K562 (cell line): ENCODE measurements around the gene C11orf65.

ENCODE experiments used
- BDP1 ChIP-seq: IDR thresholded peaks from 3 replicates; pipeline ENCODE4 v1.6.1; 2011; ENCODE audit not compliant: insufficient read length, insufficient read depth
- CAMTA2 ChIP-seq: fragments of 250-450 bp; sonication (Bioruptor Pico); conservative IDR thresholded peaks from 2 replicates; pipeline ENCODE4 v1.5.1; 2022
- EZH2 ChIP-seq: IDR thresholded peaks from 2 replicates; pipeline ENCODE4 v1.6.1; 2012; ENCODE audit warnings: low read depth, mild to moderate bottlenecking, inconsistent platforms, low read length, borderline replicate concordance
- IRF2 ChIP-seq: sonication (generic); formaldehyde crosslinking; IDR thresholded peaks from 2 replicates; pipeline ENCODE4 v1.8.1; 2022; ENCODE audit warnings: mild to moderate bottlenecking, missing genetic modification reagents
- NFXL1 ChIP-seq: fragments of 450-650 bp; formaldehyde crosslinking; IDR thresholded peaks from 2 replicates; pipeline ENCODE4 v1.4.0; 2021; ENCODE audit warnings: mild to moderate bottlenecking
- RNF2 ChIP-seq: sonication (generic); IDR thresholded peaks from 2 replicates; pipeline ENCODE4 v1.6.1; 2016
- TF ChIP-seq, protein P1 (sequence below), 3 experiments: IDR thresholded peaks in 2 of 3; conservative IDR thresholded peaks in 1 of 3; 2 replicates each; pipeline ENCODE4 v1.5.1; 2011 to 2012; ENCODE audit warnings: low read length in 3 of 3, mild to moderate bottlenecking in 3 of 3, control low read depth in 2 of 3, improper control_type of control experiment in 1 of 3, inconsistent platforms in 1 of 3, low read depth in 1 of 3, mixed read lengths in 1 of 3, moderate library complexity in 1 of 3; ENCODE audit not compliant: insufficient read depth in 2 of 3
- TF ChIP-seq, protein P2 (sequence below): sonication (generic); formaldehyde crosslinking; IDR thresholded peaks from 2 replicates; pipeline ENCODE4 v1.5.0; 2020; ENCODE audit warnings: missing genetic modification reagents
- TF ChIP-seq, protein P3 (sequence below): sonication (generic); formaldehyde crosslinking; IDR thresholded peaks from 2 replicates; pipeline ENCODE4 v1.8.1; 2023; ENCODE audit warnings: mild to moderate bottlenecking, missing genetic modification reagents
- TF ChIP-seq, protein P4 (sequence below): sonication (generic); formaldehyde crosslinking; IDR thresholded peaks from 2 replicates; pipeline ENCODE4 v1.8.0; 2022; ENCODE audit warnings: missing genetic modification reagents, mild to moderate bottlenecking, moderate library complexity, borderline replicate concordance

DNA sequence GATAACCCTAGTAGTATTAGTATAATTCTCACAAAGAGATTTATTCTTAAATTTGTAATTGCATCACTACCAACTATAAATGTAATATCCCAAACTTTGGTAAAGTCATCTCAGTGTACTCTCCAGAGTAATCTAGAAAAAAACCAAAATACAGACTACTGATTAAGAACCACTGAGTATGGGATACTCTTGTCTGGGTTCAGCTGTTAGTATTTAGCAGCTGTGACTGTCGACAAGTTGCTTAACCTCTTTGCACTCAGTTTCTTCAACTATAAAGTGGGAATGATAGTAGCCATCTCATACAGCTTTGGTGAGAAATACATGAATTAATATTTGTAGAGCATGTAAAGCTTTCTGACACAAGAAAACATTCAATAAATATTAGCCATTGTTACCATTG is 35.3 kb downstream of the C11orf65 start:
- no peak for TF ChIP-seq RNF2
- TF ChIP-seq, protein P1, sequence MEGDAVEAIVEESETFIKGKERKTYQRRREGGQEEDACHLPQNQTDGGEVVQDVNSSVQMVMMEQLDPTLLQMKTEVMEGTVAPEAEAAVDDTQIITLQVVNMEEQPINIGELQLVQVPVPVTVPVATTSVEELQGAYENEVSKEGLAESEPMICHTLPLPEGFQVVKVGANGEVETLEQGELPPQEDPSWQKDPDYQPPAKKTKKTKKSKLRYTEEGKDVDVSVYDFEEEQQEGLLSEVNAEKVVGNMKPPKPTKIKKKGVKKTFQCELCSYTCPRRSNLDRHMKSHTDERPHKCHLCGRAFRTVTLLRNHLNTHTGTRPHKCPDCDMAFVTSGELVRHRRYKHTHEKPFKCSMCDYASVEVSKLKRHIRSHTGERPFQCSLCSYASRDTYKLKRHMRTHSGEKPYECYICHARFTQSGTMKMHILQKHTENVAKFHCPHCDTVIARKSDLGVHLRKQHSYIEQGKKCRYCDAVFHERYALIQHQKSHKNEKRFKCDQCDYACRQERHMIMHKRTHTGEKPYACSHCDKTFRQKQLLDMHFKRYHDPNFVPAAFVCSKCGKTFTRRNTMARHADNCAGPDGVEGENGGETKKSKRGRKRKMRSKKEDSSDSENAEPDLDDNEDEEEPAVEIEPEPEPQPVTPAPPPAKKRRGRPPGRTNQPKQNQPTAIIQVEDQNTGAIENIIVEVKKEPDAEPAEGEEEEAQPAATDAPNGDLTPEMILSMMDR (IDR thresholded peaks at IDR 0.05 in 2 of 3, conservative IDR thresholded peaks at IDR 0.05 in 1 of 3; ENCODE audit: insufficient read depth in 2 of 3, low read depth in 1 of 3, low read length in 3 of 3) = no peak
- no peak for TF ChIP-seq CAMTA2
- TF ChIP-seq, protein P2, sequence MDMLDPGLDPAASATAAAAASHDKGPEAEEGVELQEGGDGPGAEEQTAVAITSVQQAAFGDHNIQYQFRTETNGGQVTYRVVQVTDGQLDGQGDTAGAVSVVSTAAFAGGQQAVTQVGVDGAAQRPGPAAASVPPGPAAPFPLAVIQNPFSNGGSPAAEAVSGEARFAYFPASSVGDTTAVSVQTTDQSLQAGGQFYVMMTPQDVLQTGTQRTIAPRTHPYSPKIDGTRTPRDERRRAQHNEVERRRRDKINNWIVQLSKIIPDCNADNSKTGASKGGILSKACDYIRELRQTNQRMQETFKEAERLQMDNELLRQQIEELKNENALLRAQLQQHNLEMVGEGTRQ = no peak
- TF ChIP-seq EZH2 = no peak
- no peak for TF ChIP-seq BDP1
- TF ChIP-seq, protein P3, sequence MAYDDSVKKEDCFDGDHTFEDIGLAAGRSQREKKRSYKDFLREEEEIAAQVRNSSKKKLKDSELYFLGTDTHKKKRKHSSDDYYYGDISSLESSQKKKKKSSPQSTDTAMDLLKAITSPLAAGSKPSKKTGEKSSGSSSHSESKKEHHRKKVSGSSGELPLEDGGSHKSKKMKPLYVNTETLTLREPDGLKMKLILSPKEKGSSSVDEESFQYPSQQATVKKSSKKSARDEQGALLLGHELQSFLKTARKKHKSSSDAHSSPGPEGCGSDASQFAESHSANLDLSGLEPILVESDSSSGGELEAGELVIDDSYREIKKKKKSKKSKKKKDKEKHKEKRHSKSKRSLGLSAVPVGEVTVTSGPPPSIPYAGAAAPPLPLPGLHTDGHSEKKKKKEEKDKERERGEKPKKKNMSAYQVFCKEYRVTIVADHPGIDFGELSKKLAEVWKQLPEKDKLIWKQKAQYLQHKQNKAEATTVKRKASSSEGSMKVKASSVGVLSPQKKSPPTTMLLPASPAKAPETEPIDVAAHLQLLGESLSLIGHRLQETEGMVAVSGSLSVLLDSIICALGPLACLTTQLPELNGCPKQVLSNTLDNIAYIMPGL = no peak
- TF ChIP-seq IRF2 (CRISPR knock-in tag) = no peak
- TF ChIP-seq, protein P4, sequence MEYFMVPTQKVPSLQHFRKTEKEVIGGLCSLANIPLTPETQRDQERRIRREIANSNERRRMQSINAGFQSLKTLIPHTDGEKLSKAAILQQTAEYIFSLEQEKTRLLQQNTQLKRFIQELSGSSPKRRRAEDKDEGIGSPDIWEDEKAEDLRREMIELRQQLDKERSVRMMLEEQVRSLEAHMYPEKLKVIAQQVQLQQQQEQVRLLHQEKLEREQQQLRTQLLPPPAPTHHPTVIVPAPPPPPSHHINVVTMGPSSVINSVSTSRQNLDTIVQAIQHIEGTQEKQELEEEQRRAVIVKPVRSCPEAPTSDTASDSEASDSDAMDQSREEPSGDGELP (CRISPR knock-in tag) = no peak
- TF ChIP-seq NFXL1 (CRISPR knock-in tag) = no peak
